GM20431 (cell line): ENCODE data around the gene ZNF273.

Experiments used
- in situ Hi-C: fragments of 300-500 bp; cut with MseI, MboI; formaldehyde crosslinking; loops from one replicate; pipeline ENCODE4 v1.15.0; 2020; ENCODE audit warnings: low sequenced_read_pairs; ENCODE audit not compliant: unreplicated experiment

The ZNF273 gene

DNA sequence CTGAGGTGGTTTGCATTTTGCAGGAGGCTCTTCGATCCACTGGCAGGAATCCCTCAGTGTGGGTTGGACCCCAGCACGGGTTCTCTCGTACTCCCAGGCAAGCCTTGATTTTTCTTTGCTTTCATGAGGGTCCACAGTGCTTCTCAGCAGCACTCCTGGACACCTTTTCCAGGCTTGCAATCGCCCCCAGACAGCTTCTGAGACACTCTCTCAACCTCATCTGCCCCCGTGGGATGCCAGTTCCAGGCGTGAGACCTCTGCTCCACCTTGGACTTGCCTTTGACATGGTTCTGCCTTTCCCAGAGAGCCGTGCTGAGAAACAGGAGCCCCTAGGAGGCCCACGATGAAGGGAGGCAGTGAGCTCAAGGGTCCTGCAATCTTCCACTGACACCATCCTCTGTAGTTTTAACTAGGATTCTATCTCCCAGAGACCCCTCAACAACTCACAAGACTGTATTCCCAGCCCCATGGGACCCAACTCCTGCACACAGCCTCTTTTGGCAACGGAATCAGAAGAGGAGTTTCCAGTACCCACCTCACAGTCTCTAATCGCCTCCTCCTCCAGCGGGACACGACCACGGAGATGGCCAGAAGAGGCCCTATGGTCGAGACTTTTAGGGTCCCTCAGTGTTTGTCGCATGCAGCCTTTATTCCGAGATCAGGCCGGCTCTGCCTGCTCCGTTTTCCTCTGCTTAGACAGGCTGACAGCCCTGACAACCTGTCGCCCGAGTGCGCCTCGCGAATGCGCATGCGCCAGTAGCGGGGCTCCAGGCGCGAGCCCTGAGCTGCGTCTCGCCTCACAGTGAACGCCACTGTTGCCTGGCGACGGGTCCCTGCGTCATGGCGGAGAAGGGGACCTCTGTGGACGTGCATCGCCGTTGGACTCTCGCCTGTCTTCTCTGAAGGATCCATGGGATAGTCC lies 26.0 kb upstream of the ZNF273 start:
- in situ Hi-C loops = no loop called here

DNA sequence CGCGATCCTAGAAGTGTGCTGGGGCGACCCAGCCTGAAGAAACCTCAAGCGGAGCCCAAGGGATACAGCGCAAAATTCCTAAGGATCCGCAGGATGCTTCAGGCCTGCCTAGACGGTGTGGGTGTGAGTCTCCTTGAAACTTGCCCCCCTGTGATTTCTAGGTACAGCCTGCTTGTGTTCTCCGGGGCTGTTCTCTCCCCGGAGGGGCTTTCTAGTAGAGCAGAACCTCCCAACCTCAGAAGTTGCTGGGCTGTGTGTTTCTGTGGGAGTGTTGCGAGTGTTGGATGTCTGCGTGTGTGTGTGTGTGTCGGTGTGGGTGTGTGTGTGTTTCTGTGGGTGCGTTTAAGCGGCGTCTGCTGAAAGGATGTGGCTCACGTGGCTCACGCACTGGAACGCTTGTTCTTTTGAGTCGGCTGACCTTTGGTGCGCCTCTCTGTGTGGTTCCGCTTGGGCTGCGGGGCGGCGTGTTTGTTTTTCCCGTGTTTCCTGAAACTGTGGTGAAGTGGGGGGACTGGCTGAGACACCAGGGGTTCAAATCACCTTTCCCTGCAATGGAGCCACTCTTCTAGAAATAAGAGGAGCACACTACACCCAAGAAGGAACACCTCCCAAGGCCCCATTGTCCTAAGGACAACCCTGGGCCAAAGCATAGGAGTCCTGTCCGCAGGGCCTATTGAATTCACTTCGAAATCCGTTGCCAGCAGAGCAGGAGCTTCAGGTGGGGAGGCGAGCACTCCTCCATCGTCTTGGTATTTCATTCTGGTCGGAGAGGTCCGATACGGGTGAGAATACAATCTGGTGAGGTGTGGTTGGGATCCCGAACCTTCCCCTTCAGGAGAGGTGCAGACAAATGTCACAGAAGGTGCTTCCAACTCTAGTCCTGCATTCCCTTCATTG lies 25.1 kb upstream of the ZNF273 start:
- in situ Hi-C loops = no loop called here

DNA sequence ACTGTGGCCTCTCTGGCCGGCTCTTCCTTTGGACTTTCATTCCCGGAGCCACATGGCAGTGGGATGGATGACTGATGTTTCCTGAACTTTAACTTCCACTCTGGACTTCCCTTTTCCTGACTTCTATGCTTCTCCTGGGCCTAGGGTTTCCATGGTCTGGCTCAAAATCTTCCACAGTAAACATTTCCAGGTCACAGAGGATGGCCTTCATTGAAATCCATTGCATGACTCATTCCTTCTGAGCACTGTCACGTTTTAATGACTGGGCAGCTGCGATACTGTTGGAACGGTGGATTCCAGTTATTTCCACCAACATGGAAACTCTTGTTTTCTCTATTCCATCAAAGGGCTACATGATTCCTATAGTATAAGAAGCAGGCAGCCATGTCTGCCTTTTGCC lies 24.4 kb upstream of the ZNF273 start:
- in situ Hi-C loops = no loop called here

DNA sequence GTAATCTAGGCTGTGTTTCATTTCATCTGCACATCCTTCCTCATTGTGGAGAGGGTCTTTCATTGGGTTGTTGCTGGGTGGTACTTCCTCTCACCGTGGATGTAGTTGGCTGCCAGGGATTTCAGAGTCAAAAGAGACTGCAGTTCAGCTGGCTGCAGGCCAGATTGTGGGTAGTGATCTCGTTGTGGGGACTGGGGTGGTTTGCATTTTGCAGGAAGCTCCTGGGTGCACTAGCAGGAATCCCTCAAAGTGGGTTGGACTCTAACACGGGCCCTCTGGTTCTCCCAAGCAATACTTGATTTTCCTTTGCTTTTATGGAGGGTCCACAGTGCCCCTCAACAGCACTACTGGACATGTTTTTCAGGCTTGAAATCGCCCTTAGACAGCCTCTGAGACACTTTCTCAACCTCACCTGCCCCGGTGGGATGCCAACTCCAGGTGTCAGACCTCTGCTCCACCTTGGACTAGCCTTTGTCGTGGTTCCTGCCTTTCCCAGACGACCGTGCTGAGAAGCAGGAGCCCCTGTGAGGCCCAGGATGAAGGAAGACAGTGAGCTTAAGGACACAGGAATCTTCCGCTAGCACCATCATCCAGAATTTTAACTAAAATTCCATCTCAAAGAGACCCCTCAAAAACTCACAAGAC lies 23.9 kb upstream of the ZNF273 start:
- in situ Hi-C loops = no loop called here

DNA sequence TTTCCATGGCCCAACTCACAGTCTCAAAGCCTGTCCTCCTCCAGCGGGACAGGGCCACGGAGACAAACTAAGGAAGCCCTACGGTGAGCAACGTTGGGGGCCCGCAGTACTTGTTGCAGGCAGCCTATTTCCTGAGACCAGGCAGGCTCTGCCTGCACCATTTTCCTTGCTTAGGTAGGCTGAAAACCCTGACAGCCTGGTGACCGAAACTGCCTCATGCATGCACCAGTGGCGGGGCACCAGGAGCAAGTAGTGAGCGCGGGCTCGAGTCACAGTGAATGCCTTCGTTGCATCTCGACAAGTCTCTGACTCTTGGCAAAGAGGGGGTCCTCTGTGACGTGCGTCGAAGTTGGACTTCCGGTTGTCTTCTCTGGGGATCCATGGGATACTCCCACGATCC lies 23.3 kb upstream of the ZNF273 start:
- in situ Hi-C loops = no loop called here

DNA sequence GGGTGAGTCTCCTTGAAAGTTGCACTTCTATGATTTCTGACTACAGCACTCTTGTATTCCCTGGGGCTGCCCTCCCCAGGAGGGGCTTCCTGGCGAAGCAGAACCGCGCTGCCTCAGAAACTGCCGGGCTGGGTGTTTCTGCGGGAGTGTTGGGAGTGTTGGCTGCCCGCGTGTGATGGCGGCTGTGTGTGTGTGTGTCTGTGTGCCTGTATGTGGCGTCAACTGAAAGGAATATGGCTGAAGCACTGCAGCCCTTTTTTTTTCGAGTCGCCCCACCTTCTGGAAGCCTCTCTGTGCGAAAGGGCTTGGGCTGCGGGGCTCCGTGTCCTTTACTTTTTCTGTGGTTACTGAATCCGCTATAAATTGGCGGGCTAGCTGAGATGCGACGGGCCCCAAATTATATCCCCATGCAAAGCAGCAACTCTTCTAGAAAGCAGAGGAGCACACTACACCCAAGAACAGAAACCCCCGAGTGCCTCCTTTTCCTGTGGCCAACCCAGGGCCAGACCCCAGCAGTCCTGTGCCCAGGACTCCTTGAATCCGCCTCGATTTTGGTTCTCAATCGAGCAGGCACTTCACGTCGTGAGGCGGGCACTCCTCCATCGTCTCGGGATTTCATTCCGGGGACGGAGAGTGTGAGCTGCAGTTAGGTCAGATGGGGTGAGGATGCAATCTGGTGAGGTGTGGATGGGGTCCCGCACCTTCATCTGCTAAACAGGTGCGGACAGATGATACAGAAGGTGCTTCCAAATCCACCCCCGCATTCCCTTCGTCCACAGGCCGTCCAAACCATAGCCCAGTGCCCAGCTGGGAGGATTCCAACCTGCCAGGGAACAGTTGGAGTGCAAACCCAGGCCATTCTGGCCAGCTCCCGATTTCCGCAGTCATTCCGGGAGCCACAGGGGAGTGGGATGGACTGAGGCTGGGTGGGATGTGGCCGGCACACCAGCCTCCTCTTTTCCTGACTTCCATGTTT lies 22.5 kb upstream of the ZNF273 start:
- in situ Hi-C loops = no loop called here

DNA sequence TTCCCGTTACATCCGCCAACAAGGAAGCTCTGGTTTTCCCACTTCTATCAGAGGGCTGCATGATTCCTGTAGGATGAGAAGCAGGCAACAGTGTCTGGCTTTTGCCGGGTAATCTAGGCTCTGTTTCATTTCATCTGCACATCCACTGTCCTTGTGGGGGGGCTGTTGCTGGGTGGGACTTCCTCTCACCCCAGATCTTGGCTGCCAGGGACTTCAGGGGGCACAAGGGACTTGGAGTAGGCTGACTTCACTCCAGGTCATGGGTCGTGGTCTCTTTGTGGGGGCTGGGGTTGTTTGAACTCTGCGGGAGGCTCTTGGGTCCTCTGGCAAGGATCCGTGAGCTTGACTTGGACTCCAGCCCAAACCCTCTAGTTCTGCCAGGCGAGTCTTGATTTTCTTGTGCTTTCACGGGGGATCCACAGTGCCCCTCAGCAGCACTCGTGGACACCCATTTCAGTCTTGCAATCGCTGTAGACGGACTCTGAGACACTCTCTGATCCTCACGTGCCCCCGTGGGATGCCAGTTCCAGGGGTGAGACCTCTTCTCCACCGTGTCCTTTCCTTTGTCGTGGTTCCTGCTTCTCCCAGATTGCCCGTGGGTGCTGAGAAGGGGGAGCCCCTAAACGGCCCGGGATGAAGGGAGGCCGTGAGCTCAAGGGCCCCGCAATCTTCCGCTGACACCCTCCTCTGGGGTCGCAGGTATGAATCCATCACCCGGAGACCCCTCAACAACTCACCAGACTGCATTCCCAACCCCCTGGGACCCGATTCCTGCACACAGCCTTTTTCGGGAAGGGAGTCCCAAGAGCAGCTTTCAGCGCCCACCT lies 21.4 kb upstream of the ZNF273 start:
- in situ Hi-C loops = no loop called here

DNA sequence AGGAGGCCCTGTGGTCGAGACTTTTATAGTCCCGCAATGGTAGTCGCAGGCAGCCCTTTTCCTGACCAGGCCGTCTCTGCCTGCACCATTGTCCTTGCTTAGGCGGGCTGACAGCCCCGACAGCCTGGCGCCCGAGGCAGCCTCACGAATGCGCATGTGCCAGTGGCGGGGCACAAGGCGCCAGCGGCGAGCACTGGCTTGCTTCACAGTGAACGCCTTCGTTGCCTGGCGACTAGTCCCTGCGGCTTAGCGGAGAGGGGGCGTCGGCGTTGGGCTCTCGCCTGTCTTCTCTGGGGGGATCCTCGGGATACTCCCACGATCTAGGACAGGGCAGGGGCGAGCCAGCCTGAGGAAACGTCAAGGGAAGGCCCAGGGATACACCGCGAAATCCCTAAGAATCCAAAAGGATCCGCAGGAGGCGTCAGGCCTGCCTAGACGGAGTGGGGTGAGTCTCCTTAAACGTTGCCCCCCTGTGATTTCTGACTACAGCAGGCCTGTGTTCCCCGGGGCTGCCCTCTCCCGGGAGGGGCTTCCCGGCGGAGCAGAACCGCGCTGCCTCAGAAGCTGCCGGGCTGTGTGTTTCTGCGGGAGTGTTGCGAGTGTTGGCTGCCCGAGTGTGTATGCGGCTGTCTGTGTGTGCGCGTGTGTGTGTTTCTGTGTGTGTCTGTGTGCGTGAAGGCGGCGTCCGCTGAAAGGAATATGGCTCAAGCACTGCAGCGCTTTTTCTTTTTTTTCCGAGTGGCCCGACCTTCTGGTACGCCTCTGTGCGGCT lies 20.5 kb upstream of the ZNF273 start:
- in situ Hi-C loops = no loop called here

DNA sequence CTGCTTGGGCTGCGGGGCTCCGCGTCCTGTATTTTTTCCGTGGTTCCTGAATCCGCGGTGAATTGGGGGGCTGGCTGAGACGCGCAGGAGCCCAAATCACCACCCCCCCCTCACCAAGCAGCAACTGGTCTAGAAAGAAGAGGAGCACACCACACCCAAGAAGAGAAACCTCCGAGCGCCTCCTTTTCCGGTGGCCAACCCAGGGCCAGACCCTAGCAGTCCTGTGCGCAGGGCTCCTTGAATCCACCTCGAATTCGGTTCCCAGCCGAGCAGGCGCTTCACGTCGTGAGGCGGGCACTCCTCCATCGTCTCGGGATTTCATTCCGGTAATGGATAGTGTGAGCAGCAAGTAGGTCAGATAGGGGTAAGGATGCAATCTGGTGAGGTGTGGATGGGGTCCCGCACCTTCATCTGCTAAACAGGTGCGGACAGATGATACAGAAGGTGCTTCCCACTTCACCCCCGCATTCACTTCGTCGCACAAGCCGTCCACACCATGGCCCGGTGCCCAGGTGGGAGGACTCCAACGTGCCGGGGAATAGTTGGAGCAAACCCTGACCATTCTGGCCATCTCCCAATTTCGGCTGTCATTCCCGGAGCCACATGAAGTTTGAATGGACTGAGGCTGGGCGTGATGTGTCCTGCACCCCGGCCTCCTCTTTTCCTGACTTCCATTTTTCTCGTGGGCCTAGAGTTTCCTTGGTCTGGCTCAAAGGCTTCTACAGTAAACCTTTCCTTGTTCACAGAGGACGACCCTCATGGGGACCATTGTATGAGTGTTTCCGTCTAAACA lies 19.8 kb upstream of the ZNF273 start:
- in situ Hi-C loops = no loop called here

DNA sequence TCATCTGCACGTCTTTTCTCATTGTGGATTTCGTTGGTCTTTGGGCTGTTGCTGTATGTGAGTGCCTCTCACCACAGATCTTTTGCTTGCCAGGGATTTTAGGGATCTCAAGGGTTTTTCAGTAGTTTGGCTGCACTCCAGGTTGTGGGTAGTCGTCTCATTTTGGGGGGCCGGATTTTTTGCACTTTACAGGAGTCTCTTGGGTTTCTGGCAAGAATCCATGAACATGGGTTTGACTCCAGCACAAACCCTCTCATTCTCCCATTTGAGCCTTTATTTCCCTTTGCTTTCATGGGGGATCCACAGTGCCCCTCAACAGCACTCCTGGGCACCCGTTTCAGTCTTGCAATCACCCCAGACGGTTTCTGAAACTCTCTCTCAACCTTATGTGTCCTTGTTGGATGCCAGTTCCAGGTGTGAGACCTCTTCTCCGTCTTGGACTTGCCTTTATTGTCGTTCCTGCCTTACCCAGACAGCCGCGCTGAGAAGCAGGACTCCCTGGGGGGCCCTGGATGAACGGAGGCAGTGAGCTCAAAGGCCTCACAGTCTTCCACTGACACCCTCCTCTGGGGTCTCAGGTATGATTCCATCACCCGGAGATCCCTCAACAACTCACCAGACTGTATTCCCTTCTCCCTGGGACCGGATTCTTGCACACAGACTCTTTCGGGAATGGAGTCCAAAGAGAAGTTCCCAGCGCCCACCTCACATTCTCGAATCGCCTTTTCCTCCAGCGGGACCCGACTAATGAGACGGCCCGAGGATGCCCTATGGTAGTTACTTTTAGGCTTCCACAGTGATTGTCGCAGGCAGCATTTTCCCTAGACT lies 18.8 kb upstream of the ZNF273 start:
- in situ Hi-C loops = no loop called here

DNA sequence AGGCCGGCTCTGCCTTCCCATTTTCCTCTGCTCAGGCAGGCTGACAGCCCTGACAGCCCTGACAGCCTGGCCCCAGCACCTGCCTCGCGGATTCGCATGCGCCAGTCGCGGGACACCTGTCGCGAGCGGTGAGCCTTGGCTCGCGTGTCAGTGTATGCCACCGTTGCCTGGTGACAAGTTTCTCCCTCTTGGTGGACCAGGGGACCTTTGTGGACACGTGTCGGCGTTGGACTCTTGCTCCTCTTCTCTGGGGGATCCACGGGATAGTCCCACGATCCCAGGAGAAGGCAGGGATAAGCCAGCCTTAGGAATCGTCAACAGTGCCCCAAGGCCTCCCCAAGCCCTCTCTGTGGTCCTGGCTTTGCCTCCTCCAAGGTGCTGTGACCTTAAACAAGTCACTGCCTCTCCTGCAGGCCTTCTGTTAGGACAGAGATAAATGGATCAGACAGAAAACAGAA lies 18.1 kb upstream of the ZNF273 start:
- in situ Hi-C loops = no loop called here

DNA sequence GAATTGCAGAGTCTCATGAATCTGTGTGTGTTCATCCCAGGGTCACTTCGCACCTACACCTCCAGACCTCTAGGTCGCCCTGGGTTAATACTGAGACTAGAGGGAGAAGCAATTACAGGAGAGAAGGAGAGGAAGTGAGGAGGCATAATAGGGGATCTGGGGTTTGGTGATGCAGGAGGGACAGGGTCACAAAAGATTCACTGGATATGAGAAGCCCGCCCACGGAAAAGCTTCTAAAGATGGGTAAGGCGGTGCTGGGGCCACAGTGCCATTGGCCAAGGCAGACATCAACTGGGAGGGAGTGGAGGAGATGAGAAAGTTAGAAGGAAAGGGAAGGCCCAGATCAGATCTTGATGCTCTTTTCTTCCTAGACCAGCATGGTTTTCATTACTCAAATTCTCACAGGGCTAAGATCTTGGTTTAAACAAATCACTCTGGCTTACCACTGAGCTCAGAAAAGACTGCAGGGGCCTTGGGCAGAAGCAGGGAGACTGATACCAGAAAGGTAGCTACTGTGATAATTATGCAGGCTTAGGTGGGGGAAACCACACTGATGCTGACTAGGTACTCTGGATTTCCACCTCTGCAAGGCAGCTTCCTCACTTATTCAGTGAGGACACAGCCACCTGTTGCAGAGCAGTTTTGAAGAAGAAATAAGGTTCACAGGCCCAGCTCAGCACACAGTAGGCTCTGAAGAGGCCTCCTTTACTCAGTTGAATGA lies 17.4 kb upstream of the ZNF273 start:
- in situ Hi-C loops = no loop called here

DNA sequence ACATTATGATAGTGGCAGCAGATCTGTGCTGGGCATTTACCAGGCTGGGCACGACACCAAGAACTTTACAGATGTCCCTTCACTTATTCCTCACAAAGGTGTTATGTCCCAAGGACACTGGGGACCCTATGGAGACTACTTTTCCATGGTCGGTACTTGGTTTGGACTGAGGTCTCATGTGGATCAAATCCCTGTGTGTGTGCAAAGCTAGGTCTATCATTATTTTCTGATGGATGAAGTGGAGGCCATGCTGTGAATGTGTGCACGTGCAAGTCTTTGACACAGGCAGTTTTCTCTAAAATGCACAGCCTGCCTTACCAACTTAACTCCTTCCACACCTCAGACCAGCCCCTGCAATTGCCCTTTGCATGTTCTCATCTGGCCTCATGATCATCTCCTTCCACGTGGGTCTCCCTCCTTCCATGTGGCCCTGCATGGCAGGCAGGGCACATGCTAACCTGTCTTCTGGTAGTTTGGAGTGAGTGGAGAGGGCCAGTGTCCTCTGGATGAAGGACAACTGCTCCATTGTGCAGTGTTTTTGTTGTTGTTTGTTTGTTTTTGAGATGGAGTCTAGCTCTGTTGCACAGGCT lies 16.0 kb upstream of the ZNF273 start:
- in situ Hi-C loops = no loop called here

DNA sequence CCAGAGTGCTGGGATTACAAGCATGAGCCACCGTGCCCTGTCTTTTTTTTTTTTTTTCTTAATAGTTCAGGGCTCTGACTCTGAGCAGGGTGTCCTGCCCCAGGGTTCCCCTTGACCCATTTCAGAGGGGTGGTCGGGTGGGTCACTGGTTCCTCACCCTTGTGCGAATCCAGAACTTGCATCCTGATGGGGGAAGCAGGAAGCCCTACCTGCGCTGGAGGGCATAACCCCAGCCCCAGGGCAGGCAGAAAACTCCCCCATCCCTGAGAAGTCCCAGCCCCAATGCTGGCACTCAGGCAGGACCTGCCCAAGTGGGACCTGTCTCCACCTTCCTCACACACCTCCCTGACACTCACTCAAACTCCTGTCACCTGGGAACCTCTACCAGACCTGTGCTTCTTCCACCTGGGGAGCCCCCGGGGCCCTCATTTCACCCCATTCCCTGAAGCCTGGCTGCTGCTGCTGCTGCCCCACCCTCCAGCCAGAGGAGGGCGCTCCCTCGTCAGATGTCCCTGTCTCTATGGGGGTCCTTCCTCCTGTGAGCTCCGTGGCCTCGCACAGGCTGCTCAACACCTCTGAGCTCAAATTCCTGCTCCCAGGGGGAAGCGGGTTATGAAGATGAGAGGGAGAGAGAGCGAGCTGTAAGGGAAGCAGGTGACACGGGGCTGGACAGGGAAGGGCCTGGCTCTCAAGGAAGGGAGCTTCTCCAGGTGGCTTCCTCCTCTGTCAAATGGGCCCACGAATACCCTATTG lies 15.1 kb upstream of the ZNF273 start:
- in situ Hi-C loops = no loop called here

DNA sequence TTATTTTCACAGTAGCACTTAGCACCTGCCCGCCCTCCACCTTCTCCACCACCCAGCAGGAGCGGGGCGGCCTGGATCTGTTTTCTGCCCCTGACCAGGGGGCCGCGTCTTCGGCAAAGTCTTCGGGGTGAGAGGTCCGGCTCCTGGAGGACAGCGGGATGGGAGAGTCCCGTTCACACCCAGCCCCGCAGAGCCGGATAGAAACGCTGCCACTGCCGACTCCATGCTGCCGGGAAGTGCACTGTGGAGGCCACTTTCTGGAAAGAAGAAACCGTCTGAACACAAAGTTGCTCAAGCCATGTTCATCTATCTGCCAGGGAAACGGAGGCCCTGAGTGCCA lies 14.5 kb upstream of the ZNF273 start:
- in situ Hi-C loops = no loop called here
